HG02678 (cell line): ENCODE results near the gene SCUBE1.

Experiments
- ATAC-seq: cut with Tn5 transposase; IDR thresholded peaks from one replicate; pipeline ENCODE4 v1.9.1; 2021; ENCODE audit warnings: mild to moderate bottlenecking, moderate library complexity; ENCODE audit not compliant: unreplicated experiment

SCUBE1 gene

DNA sequence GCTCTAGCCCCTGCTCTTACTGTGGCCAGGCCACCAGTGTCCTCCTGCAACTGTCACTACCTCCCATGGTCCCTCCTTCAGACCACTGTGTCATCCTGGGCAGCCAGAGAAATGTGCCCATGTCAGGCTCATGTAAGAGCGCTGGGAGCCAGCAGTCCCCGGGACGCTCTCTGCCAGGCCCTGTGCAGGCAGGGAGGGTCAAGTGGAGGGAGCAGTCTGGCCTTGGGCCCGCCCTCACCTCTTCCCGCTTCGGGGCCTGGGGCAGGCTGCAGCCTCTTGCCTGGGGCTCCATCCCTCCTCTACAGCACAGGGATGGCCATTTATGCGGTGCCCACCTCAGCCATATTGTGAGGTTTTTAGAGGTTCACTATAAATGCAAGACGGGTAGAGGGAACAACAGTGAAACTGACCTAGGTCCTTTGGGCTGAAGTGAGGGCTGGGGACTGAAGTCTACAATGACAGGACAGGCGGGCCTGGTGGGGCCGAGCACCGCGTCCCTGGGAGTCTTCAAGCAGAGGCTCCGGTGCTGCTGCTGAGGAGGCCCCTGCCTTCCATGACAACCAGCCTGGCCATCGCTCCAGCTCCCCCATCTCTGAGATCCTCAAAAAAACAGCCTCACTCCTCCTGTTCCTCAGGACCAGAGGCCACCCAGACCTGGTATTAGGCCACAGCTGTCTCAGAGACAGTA is 101.3 kb downstream of the SCUBE1 start:
- ATAC-seq: no peak

DNA sequence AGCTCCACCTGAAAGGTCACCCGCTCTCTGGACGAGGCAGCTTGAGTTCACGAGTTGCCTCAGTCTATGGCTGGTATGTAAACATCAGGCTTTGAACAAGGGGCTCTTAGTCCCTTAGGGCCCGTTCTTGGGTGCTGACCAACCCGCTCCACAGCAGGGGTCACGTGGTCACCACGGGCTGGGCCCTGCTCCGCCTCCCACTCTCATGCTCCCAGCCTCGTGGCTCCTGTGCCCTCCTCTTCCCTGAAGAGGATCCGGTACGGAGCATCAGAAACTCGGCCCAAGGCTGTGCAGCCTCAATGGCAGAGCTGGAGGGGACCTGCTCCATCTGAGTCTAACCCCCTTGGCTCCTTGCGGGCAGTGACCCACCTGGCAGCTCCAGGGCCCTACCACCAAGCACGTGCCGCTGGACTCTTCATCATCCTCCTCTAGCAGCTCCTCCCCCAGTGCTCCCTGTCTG is 102.0 kb downstream of the SCUBE1 start:
- no peak for ATAC-seq

DNA sequence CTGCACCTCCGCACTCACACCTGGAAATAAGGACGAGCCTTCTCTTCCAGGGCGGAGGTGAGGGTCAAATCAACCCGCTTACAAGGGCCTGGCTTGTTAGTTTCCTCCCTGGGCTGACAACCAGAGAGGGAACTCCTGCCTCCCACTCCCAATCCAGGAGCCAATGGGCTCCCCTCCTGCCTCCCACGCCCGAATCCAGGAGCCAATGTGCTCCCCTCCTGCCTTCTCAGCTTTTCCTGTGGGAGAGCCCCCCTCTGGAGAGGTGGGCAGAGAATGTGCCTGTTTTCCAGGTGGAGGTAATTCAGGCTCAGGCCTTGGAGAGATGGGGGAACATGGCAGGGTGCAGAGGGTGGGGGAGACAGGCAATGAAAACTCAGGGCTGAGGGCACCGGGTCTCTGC is 102.6 kb downstream of the SCUBE1 start:
- ATAC-seq: no peak

DNA sequence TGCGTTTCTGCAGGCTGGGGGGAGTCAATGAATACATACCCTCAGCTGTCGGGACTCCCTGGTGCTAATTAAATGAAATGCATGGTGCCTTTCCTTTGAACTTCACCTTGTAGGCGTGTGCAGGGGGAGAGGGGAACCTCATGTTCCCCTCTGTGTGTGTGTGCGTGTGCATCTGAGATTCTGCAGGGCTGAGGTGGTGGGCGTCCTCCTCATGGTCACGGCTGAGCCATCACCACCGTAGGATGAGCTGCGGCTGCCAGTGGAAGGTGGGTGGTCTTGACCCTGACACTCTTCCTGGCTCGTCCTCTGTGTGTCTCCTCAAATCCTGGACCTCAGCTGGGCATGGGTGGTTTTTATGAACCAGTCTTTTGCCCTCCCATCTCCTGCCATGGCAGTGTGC is 103.2 kb downstream of the SCUBE1 start:
- ATAC-seq: no peak

DNA sequence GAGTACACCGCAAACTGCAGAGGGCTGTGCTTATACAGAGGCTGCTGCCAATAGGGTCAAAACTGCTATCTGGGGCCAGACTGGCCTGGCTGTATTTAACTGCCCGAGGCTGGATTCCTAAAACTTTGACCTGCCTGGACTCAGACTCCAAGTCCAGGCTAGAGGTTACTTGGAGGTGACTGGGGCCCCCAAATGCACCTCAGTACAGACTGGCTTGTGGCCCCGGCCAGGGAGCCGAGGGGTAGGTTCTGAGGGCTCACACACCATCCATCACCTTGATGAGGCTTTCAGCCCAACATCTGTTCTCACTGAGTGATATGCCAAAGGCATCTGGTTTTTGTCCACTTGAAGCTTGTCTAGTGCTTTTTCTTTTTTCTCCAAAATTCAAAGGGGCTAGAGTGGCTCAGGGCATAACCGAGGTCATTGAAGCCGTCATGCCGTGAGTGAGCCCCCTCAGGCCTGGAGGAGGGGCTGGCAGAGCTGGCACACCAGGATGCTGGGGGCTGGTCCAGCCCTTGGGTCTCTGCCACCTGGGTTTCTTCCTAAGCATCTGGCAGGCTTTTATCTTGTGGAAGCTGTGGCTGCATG is 103.9 kb downstream of the SCUBE1 start:
- no peak for ATAC-seq

DNA sequence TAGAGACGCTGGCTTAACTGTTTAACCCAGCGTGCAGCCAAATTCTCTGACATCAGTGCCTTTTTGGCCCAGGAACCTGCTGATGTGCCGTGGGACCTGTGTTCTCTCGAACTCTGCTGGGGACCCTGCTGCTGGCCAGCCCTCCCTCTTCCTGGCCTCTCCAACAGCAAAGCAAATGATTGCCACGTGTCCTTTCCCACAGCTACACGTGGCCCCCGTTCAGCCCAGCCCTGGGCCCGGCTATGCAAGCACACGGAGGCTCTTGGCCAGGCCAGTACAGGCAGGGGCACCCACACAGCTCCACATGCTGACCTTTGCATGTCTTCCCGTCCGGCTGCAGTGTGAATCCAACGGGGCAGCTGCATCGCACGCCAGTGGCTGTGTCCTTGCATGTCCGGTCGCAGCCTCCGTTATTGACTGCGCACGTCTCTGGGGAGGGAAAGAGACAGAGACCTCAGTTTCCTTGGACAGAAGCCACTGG is 104.6 kb downstream of the SCUBE1 start:
- no peak for ATAC-seq

DNA sequence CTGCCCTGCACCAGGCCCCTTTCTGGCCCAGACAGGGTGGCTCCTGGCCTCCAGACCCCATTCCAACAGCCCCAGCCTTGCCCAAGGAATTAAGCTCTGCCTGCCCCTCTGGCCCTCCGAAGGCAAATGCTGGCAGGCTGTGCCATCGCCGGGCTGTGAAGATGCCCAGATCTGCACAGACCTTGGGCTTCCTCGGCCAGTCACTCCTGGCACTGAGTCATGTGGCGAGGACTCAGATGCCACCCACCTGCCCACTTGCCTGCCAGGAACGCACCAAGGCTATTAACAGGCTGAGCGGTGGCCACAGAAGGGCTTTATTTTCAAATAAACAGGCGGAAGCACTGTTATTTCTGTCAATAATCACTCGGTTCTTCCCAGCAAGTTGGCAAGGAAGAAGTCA is 105.9 kb downstream of the SCUBE1 start:
- ATAC-seq: no peak

DNA sequence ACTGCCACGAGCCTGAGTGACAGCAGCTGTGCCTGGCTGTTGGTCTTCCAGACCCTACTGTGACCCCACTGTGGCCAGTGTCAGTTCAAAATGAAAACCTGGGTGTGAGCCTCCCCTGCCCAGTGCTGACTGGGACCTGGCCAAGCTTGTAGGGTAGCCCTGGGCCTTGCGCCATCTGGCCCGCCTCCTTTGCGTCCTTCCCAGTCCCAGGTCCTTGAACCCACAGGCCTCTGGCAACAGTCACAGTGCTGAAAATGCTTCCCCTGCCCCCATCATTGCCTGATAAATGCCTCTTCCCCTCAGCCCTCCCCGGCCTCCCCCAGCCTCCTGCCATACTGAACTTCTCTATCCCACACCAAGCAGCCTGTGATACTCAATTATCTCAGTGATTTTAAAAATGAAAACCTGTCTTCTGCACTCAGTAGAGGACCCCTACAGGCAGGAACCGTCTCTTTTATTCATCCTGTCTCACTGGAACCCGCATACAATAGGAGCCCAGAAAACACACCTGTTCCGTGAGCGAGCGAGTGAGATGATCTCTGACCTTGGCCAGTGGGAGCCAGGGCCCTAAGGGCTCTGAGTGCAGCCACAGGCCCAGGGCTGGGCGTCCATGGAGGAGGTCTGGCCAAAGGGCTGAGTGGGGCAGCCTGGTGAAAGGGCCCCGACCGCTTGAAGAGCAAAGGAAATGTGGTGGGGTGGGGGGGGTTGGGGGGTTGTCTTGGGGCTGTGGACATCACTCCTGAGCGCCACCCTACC is 106.6 kb downstream of the SCUBE1 start:
- no peak for ATAC-seq

DNA sequence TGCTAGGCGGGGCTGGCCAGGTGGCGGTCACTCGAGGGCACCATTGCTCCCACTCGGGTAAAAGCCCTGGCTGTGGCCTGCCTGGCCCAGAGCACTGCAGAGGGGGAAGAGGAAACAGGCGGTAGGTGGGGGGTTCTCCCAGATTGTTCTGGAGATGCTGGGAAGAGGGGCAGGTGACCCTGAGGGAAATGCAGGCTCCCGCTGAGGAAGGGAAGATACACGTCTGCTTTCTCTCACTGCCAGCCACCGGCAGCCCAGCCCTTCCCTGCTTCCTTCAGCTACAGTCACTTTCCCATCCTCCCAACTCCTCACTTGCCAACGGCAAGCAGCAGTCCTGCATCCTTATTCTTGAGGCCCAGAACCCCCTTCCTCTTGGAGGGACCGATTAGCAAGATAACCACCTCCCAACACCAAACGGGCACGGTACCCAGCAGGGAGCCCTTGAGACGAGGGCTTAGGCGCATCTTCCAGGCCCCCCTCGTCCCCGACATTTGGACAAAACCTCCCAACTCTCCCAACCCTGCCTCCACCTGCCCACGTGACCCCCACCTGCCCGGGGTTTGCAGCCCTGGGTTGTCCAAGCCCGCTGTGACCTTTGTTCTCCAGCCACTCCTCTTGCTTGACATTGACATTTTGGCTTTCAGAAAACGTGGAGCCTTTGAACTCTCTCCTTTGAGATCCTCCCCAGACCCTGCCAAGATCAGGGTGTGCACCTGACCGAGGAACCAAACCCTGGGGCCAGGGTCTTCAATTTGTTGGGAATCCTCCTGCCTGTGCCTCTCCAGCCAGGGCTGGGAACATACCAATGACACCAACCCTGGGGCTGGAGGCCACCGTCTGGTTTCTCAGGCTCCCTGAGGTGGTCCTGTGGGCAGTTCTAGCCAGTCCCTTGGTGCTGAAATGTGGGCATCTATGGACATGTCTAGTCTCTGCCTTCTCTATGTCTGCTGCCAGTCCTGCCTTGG is 107.4 kb downstream of the SCUBE1 start:
- no peak for ATAC-seq

DNA sequence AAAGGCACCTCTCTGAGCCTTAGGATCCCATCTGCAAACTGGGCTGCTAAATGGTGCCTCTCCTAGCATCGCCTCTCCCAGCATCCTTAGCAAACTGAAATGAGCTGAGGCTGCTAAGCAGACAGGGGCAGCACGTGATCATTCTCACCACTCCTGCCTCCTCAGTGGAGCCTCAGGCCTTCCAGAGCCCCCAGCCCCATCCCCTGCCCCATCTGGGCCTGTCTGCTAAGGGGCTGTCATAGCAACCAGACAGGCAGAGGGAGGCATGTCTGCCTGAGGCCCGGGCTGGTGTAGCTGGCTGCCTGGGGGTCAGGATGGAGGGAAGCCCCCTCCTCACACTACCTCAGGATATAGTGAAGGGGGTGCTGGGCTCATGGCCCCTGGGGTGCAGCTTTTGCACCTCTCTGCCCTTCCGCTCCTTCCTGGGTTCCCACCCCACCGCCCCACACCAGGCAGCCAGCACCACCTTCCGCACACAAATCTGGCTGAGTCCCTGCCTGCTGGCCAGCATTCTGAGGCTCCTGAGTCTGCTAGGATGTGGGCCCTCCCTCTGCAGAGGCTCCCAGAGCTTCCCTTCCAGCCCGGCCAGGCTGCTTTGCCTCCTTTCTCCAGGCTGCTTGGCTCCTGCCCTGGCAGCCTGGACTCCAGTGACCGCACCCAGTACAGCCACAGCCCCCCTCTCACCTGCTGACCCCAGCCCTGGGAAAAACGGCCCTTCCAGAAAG is 108.7 kb downstream of the SCUBE1 start:
- ATAC-seq: no peak

DNA sequence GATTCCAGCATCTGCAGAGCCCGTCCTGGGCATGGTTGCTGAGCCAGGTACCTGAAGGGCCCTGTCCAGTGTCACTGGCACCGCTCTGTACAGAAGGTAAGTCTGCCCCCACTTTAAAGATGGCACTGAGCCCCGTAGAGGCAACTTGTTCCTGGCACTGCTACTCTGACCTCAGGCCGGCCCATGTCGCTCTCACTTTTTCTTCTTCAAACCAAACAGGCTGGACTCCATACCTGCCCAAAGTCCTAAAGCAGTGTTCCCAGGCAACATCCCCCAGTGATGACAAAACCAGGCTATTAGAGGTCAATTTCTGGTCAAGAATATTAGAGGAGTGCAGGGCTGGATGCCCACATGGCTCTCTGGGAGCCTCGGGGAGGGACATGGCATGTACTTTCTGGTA is 109.6 kb downstream of the SCUBE1 start:
- ATAC-seq: no peak

DNA sequence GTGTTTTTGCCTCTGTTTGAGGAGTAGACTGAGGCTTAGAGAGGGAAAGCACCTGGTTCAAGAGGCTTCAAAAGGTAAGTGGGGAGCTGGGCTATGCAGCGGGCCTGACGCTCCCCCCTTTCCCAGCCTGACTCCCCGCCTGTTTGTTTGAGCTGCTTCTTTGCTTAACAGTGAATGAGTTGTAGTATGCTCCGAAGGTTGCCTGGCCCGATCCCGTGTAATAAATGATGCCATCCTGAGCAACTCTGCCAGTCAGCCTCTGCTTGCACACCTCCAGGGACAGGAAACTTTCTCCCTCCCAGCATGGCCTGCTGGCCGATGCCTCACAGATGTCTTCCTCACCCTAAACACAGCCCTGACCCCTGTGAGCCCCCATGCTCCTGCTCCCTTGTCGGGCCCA is 110.7 kb downstream of the SCUBE1 start:
- ATAC-seq: no peak

DNA sequence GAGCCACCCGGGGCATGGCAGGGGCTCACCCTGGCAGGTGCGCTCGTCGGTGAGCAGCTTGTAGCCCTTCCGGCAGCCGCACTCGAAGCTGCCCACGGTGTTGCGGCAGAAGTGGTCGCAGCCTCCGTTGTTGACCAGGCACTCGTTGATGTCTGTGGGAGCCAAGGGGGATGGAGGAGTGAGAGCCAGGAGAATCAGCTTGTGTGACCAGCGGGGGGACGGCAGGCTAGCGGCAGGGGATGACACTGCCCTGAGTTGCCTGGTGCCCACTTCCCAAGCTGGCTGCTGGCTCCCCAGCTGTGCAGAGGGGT is 111.5 kb downstream of the SCUBE1 start:
- ATAC-seq: no peak

DNA sequence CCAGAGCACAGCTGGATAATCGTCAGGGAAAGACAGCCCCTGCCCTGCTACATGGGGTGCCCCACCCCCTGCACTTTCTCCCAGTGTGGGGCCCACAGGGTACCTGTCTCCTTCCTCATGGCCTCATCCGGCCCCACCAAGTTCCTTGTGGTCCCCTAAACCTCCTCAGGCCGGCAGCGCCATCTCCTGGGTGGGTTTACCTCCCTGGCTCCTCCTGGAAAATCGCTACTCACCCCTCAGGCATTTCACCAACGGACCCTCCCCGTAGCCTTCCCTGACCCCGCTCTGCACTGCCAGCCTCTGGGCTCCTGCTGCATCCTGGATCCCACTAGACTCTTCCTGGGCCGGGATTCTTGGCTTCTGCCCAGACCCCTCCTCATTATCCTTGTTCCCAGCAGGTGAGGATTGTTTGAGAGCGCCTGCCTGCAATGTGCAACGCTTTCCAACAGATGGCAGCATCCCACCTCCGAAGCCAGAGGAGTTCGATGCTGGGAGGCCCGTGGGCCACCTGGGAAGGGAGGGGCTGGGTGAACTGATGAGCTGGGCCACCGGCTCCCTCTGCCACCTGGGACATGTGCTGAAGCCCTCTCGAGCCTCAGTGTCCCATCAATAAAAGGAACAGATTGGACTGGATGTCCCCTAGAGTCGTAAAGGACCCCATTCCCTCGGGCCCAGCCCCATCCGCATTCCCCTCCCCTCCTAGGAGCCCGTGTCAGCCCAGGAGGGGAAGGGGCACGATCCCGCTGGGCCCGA is 112.0 kb downstream of the SCUBE1 start:
- peak; percentile 40 for ATAC-seq

DNA sequence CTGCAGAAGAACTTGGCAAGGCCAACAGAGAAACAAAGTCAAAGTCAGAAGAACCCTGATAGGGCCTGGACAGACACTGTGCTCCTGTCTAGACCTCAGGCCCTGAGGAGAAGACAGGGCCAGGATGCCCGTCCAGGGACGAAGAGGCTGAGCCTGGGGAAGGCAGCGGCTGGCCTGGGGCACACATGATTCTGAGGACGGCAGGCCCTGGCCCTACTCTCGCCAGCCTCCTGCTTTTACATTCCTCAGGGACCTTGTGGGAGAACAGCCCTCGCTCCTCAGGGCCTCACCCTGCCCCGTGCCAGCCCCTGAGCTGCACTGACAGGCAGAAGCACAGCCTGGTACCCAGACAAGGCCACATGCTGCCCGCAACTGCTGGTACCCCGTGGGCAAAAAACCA is 112.6 kb downstream of the SCUBE1 start:
- no peak for ATAC-seq

DNA sequence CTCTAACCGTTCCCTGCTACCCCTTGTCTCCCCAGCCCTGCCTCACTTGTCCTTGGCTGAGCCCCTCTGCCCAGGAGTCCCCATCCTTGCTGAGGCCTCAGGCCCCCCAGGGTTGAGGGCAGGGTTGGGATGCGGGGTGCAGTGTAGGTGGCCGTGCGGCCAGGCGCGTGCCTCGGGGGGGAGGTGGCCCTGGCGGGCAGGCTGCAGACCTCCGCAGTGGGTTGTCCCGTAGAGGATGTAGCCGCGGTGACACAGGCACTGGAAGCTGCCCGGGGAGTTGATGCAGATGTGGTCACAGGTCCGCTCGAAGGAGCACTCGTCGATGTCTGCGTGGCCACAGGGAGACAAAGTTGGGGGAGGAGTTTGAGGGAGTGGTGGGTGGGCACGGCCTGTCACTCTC is 114.3 kb downstream of the SCUBE1 start:
- no peak for ATAC-seq

DNA sequence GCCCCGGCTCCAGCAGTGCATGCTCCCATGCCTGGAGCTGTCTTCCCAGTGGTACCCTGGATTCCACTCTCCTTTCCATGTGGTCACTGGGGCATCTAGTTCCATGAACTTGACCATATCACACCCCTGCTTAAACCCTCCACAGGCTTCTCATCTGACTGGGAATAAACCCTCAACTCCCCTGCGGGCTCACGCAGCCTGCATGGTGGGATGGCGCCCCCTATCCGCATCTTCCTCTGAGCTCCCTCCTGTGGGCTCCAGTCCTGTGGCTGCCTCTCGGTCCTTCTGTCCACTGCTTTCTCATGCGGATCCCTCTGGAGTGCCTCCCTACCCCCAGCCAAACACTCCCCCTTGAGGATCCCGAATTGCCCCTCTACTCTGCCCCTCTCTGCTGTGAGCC is 114.8 kb downstream of the SCUBE1 start:
- ATAC-seq: no peak

DNA sequence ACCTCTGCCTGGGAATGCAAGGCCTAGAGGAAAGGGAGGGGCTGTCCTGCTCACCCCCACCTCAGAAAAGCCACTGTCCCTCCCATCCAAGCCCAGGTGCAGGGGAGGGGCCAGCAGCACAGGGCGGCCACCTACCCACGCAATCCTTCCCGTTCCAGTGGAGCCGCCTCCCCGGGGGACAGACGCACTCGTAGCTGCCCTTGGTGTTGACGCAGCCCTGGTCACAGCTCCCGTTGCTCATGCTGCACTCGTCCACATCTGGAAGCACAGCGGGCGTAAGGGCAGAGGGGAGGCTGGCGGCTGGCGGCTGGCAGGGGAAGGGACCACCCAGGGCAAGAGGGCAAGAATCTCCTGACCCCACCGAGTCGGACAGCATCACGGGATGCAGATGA is 115.9 kb downstream of the SCUBE1 start:
- no peak for ATAC-seq

DNA sequence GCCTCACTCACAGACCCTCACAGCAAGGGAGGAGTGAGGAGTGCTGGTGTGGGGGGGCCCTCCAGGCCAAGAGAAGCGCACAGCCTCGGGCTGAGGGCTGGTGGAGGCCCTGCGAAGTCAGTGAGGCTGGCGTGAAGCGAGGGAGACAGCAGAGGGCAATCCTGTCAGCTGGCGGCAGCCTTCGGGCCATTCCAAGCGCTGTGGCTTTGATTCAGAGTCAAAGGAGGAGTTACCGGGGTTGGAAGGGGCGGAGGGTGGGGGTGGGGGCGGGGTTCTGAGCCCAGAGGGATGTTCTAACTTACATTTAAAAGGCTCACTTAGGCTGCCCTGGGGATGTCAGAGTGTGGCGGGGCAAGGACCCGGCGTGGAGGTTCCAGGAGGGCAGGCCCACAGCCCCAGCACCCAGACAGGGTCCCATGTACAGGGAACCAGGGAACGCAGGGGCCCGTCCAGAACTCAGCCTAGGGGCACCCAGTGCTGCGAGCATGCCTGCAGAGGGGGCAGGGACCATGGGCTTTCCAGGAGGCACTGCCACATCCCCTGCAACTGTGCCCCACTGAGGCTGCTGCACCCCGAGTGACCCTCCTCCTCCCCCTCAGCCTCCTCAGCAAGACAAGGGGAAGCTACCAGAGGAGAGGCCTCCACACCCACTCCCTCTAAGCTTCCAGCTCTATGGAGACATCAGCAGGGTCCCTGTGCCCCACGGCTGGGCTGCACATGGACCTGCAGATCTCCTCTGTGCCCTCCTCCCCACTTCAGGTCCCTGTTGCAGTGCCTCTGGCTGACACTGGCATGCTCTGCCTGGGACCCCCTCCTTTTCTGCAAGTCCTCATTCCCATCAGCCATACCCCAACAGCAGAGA is 116.6 kb downstream of the SCUBE1 start:
- no peak for ATAC-seq
